GM12873 (cell line): Measurements from ENCODE around the gene ARHGAP18.

Experiments
- CTCF ChIP-seq: IDR thresholded peaks from 2 replicates; pipeline ENCODE4 v1.5.1; 2012; ENCODE audit warnings: low read depth, mild to moderate bottlenecking, moderate library complexity, low read length, control low read depth; ENCODE audit not compliant: insufficient read depth; ENCODE audit errors: missing control alignments

ARHGAP18 gene

GRCh38 chr6:129691709-129692108, 18.3 kb downstream of the ARHGAP18 start:
- no peak for TF ChIP-seq CTCF

GRCh38 chr6:129691043-129691640, 18.8 kb downstream of the ARHGAP18 start:
- TF ChIP-seq CTCF: no peak

- no peak for TF ChIP-seq CTCF
Observed at GRCh38 chr6:129686941-129687627, 22.9 kb downstream of the ARHGAP18 start.

- no peak for TF ChIP-seq CTCF
Observed at GRCh38 chr6:129685662-129686031, 24.3 kb downstream of the ARHGAP18 start.

- no peak for TF ChIP-seq CTCF
Observed at GRCh38 chr6:129684903-129685661, 24.9 kb downstream of the ARHGAP18 start.

GRCh38 chr6:129684323-129684884, 25.6 kb downstream of the ARHGAP18 start:
- TF ChIP-seq CTCF: no peak
